HG03565 (cell line): Measurements from ENCODE around the gene DEPDC5.

Source experiments
- ATAC-seq: cut with Tn5 transposase; IDR thresholded peaks from one replicate; pipeline ENCODE4 v1.9.1; 2021; ENCODE audit warnings: mild to moderate bottlenecking, moderate library complexity; ENCODE audit not compliant: unreplicated experiment

Gene DEPDC5

GRCh38 chr22:31944700-31945442 is 191.1 kb downstream of the DEPDC5 start:
- ATAC-seq: peak; percentile 23

DNA sequence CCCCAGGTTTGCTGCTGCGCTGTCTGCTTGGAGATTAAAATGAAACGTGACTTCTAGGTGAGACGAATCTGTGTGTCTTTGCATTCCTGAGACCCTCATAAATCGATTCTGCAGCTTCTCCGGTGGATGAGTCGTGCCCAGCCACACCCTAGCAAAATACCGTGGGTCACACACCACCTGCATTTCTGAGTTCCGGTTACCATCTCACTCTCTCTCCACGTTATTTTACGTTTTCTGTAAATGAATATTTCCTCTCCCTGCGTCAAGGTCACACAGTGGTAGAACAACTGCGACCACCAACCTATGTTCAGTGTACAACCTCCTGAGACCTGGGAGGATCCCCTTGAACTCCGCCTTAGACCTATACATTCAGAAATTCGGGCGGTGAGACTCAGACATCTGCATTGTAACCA is 191.6 kb downstream of the DEPDC5 start:
- no peak for ATAC-seq

DNA sequence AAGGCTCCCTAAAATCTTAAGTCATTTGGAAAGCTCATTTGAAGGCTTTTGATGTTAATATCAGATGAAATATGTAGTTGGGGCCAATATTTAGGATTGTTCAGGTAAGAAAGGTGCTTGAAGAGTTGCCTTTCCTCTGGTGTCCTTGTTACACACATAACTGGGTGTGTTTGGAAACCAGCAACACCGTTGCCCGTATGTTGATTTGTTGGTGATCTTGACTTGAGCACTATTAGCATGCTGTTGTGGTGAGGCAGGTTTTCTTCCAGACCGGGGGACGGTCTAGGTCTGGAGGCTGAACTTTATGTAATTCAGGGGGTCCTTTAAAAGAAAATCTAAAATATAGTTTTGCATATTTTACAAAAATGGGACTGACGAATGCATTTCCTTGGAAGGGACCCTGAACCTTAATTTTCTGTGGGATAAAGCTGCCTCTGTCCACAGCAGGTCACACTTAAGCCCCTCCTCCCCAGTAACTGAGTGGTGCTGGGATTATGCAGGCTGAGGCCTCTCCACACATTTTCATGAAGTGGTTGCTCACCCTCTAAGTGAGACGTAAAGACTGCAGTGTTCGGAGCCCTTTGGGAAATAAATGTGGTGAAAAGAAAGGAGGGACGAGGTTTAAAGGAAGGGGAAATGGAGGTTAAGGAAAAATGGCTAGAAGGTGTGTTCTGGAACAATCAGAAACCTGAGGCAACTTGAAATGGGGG is 192.3 kb downstream of the DEPDC5 start:
- no peak for ATAC-seq

- ATAC-seq: no peak
These were observed 193.5 kb downstream of the DEPDC5 start for GRCh38 chr22:31947296-31947695.

DNA sequence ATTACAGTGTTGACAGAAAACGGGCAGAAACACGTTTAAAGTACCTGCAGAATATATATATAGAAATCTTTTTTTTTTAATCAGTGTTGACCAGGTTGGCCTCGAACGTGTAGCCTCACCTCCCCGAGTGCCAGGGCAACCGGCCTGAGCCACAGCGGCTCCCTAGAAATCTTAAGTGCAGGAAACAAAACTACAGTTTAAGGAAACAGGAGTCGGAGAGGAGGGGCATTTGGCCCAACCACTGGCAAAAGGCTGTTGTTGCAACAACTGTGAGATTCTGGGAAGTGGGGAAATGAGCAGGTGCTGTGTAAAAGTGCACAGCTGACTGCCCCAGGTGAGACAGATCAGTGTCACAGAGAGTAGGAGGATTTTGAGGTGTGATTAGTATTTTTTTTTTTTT is 194.2 kb downstream of the DEPDC5 start:
- no peak for ATAC-seq

- no peak for ATAC-seq
These were observed 196.4 kb downstream of the DEPDC5 start for GRCh38 chr22:31950226-31950625.

- ATAC-seq: no peak
These were observed 197.6 kb downstream of the DEPDC5 start for GRCh38 chr22:31951194-31952093.

GRCh38 chr22:31952094-31952401 is 198.2 kb downstream of the DEPDC5 start:
- ATAC-seq: no peak

DNA sequence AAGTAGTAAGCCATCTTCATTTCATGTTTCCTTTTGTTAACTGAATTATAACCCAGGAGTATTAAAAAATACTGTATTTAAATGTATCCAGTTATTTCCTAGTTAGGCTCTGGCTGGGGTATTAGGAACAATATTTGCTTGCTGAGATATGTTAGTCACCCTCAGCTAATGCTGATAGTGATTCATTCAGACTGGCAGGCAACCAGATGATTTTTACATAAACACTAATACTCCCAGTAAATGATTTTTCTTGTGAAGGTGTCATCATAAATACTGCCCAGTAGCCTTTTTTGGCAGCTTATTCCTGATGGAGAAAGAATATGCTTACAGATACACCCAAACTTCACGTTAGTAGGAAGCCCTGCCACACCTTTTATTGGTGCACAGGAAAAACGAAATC is 198.7 kb downstream of the DEPDC5 start:
- no peak for ATAC-seq

- ATAC-seq: no peak
These were observed 199.4 kb downstream of the DEPDC5 start for GRCh38 chr22:31953261-31953660.

GRCh38 chr22:31954535-31955523 is 201.0 kb downstream of the DEPDC5 start:
- ATAC-seq: no peak

- ATAC-seq: no peak
These were observed 202.5 kb downstream of the DEPDC5 start for GRCh38 chr22:31956360-31956759.
